Body of pancreas (tissue), 4 donors: ENCODE data around the gene RET. TPM values are rescaled to one million over a fixed set of nuclear protein-coding genes. Genes with fewer than 3 reads are reported as not detected.

Experiments
- ATAC-seq: fragments of 150-250 bp; one replicate; pipeline ENCODE4 v1.9.1; 2016
- DNase-seq, 4 donors: peaks; one replicate each; pipeline ENCODE4 v3.0.0-alpha.2; 2019
- H3K27ac ChIP-seq, 4 donors: fragments of 200-600 bp; sonication (generic); 1 replicate in 3 of 4; 2 replicates in 1 of 4; pipeline versions ENCODE4 v1.5.1 to v1.6.1; 2016 to 2019; ENCODE audit warnings: mild to moderate bottlenecking in 1 of 4, mixed read lengths in 1 of 4, moderate library complexity in 1 of 4
- H3K27me3 ChIP-seq, 2 donors: fragments of 200-600 bp; sonication (generic); one replicate each; pipeline ENCODE4 v1.6.0; 2016; ENCODE audit warnings: mild to moderate bottlenecking in 1 of 2
- H3K36me3 ChIP-seq, 2 donors: fragments of 200-600 bp; sonication (generic); replicated peaks in 1 of 2; 2 replicates each; pipeline ENCODE4 v1.5.1; 2016; ENCODE audit warnings: low read depth in 2 of 2; ENCODE audit not compliant: insufficient read depth in 1 of 2
- H3K4me1 ChIP-seq: fragments of 200-600 bp; sonication (generic); one replicate; pipeline ENCODE4 v1.6.0; 2016
- H3K4me3 ChIP-seq, 2 donors: fragments of 200-600 bp; sonication (generic); 1 replicate in 1 of 2; 2 replicates in 1 of 2; pipeline ENCODE4 v1.5.1; 2016 to 2019
- H3K9me3 ChIP-seq, 3 donors: fragments of 200-600 bp; sonication (generic); 1 replicate in 2 of 3; 2 replicates in 1 of 3; pipeline ENCODE4 v1.5.1; 2016
- POLR2A ChIP-seq, 3 donors: fragments of 450-650 bp; IDR thresholded peaks; one replicate each; pipeline ENCODE4 v1.6.1; 2016; ENCODE audit warnings: antibody characterized with exemption in 3 of 3, mild to moderate bottlenecking in 2 of 3
- WGBS, 2 donors: methylation state at CpG; one replicate each; pipeline ENCODE4 v1.1.5; 2017; 5-methylcytosine and 5-hydroxymethylcytosine counted together
- intact Hi-C: fragments of 100-400 bp; cut with DNase I; formaldehyde crosslinking; loops from one replicate; pipeline ENCODE4 v1.15.1; 2023
- total RNA-seq, 2 donors: library from RNA; depleted of rRNA; stranded (reverse); fragments of >200 nt; gene quantifications; one replicate each; pipeline ENCODE4 v1.1.0, GENCODE V29; 2016
- TF ChIP-seq, protein P1 (sequence below), 7 experiments: fragments of 450-650 bp in 4 of 7; fragments of 200-600 bp in 3 of 7; sonication (generic) in 3 of 7; IDR thresholded peaks; one replicate each; pipeline ENCODE4 v1.5.1; 2016 to 2019; ENCODE audit warnings: antibody characterized with exemption in 7 of 7

RET gene
- total RNA-seq, 2 donors from 2014 or later = 0.78 to 1.6 TPM

DNA sequence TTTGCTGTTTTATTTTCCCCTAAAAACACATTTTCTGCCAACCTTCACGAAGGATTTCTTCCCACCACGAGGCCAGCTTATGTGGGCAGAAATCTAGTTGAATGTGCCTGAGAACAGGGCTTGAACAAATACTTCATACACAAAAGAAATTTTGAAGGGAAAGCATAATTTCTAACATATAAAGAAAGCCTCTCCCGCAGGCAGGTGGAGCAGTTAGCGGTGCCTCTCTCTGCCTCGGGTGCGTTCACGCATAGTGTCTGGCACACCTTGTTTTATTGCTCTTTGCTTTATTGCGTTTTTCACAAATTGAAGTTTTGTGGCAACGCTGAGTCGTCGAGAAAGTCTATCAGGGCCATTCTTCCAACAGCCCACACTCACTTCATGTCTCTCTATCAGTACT is 54.4 kb downstream of the RET start:
- TF ChIP-seq, protein P1, sequence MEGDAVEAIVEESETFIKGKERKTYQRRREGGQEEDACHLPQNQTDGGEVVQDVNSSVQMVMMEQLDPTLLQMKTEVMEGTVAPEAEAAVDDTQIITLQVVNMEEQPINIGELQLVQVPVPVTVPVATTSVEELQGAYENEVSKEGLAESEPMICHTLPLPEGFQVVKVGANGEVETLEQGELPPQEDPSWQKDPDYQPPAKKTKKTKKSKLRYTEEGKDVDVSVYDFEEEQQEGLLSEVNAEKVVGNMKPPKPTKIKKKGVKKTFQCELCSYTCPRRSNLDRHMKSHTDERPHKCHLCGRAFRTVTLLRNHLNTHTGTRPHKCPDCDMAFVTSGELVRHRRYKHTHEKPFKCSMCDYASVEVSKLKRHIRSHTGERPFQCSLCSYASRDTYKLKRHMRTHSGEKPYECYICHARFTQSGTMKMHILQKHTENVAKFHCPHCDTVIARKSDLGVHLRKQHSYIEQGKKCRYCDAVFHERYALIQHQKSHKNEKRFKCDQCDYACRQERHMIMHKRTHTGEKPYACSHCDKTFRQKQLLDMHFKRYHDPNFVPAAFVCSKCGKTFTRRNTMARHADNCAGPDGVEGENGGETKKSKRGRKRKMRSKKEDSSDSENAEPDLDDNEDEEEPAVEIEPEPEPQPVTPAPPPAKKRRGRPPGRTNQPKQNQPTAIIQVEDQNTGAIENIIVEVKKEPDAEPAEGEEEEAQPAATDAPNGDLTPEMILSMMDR (IDR thresholded peaks at IDR 0.05) = no peak
- TF ChIP-seq POLR2A (IDR thresholded peaks at IDR 0.05) = no peak
- no peaks in the 10 kb centered on the region for H3K9me3 ChIP-seq
- no peaks in the 10 kb centered on the region for H3K4me1 ChIP-seq
- ATAC-seq (no peak), DNase-seq (no peak)
- 80 to 85% methylated on average over 11 of the region's 11 CpGs for WGBS, 2 donors
- no peak overlapping the region for H3K4me3 ChIP-seq
- H3K27me3 ChIP-seq = no peaks in the 10 kb centered on the region
- H3K36me3 ChIP-seq = no peaks in the 10 kb centered on the region
- intact Hi-C loops = no loop called here
- H3K27ac ChIP-seq = no peak overlapping the region

DNA sequence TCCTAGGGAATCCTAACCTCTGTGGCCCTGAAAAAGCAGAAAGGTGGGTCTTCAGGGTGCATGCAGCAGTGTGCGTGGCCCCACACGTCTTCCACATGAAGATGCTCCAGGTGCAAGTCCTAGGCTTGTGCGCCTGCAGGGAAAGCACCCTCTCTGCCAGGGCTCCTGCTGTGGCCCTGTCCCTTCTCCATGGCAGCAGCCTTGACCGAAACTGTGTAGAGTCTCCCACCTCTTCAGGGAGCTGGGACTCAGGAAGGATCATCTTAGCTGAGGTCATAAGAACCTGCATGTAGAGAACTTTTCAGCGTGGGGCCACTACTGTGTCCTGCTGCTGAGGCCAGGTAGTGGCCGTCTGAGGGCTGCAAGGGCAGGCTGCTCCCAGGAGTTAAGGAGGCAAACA is 55.0 kb downstream of the RET start:
- intact Hi-C loops = no loop called here
- Histone ChIP-seq H3K36me3 (no peaks in the 10 kb centered on the region), H3K27me3 (no peaks in the 10 kb centered on the region), H3K27ac (no peak overlapping the region), H3K4me1 (peaks cover 1% of the 10 kb centered on the region), H3K9me3 (no peaks in the 10 kb centered on the region), H3K4me3 (no peak overlapping the region)
- ATAC-seq = no peak
- DNase-seq = no peak
- 78 to 86% methylated on average over 5 to 6 of the region's 6 CpGs for WGBS, 2 donors
- TF ChIP-seq POLR2A (IDR thresholded peaks at IDR 0.05) = no peak
- TF ChIP-seq, protein P1 (IDR thresholded peaks at IDR 0.05) = no peak

DNA sequence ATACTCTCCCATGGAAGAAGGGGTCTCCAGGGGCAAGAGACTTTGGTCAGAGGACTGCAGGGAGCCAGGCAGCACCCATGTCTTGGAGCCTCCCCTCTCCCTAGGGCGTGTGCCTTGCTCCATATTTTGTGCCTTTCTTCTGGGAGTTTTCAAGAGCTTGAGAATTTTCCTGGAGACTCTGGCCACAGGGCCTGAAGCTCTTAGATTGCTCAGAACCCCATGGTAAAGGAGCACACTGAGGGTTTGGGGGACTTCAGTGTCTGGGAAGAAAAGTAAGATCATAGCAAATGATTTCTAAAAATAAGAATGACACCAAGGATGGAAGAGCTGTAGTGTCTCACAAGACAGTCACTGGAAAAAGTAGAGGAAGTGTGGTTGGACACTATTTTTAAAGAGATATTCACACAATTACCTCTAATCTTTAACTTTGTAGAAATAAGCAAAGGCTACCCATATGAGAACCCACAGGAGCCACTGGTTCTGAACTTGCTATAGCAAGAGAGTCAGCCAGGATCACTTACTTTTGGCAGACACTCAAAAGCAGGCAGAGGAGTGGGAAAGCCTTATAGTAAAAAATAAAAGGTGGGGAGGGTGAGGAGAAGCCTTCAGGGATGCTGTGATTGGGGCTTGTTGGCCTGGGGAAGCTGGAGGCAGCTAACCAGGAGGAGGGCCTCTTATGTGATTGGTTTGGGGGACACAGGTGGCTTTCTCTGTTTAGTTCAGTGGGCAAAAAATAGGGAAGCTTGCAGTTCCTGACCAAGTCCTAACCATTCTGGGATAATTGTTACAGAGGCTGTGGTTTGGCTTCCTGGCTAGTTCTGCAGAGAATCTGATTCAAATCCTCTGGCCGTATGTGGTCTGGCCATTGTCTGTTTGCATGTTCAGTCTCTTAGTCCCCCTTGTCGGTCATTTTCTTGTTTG is 56.3 kb downstream of the RET start:
- no peak for DNase-seq
- 64% methylated on average over 3 of the region's 3 CpGs for WGBS, 2 donors
- Histone ChIP-seq H3K27me3 (no peaks in the 10 kb centered on the region), H3K4me1 (peaks cover 9% of the 10 kb centered on the region), H3K36me3 (no peaks in the 10 kb centered on the region), H3K9me3 (no peaks in the 10 kb centered on the region), H3K4me3 (no peak overlapping the region), H3K27ac (no peak overlapping the region)
- TF ChIP-seq POLR2A (IDR thresholded peaks at IDR 0.05) = no peak
- TF ChIP-seq, protein P1 (IDR thresholded peaks at IDR 0.05) = no peak
- ATAC-seq = no peak
- intact Hi-C loops = no loop called here

DNA sequence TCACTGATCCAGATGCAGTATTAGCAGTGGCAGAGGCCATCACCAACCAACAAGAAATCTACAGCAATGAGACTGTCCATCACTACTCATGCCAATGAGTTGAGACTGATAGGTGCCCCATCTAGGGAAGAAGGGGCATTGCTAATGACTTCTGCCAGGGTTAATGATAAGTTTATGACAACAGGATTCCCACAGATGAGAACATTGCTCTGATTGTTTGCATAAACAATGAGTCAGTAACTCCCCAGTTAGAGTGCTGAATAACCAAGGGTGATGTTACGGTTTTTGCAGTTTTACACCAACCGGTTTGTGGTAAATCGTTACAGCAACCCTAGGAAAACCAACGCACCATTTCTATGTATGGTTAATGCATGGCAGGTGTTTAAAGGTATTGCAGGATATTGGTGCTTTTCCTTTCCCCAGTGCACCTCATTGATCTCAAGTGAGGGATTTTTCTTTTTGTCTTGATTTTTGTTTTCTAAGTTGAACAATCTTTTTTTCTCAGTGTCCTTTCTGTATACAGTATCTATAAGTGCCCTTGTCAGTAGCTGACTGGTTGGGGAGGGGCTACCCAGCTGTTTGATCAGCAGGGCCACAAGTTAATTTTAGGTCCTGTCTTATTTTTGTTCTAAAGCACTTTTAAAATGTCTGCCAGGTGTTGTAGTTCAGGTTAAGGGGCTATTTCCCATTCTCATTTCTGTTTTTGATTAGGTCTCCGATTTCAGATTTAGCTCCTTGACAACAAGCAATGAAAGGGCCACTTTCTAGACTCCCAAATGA is 57.4 kb downstream of the RET start:
- no peak for TF ChIP-seq POLR2A (IDR thresholded peaks at IDR 0.05)
- TF ChIP-seq, protein P1 (IDR thresholded peaks at IDR 0.05) = no peak
- no peak overlapping the region for H3K4me3 ChIP-seq
- DNase-seq = no peak
- 88 to 93% methylated on average over 5 of the region's 5 CpGs for WGBS, 2 donors
- no peaks in the 10 kb centered on the region for H3K27me3 ChIP-seq
- no peak for ATAC-seq
- intact Hi-C loops = no loop called here
- peaks cover 14% of the 10 kb centered on the region for H3K4me1 ChIP-seq
- no peaks in the 10 kb centered on the region for H3K9me3 ChIP-seq
- H3K27ac ChIP-seq = no peak overlapping the region
- H3K36me3 ChIP-seq = no peaks in the 10 kb centered on the region
